NCI-H2196 treated with DMSO at 0.1 percent for 48 hours (cell line): ENCODE data around the gene HDAC3.
"Not testable (repeated sequence)": the region's sequence is repeated elsewhere in the genome, so short reads cannot be mapped to it uniquely, and the experiment has no call there.

Experiments
- DNase-seq: peaks from one replicate; lab custom pipeline; 2025; ENCODE audit not compliant: unreplicated experiment; lab: John Stamatoyannopoulos, UW

The HDAC3 gene

DNA sequence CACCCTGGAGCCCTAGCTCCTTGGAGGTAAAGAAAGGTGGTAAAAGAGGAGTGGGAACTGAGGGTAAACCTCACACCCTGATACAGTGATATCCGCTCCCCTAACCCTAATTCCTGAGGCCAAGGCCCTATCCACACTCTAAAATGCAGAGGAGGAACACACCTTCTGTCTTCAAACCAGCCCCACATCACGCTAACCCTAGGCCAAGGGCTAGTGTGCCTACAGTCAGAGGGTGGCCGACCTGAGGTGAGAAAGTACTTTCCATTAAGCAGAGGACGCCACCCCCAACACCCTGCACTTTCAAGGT, 590 bp downstream of the HDAC3 start:
- no peak for DNase-seq

DNA sequence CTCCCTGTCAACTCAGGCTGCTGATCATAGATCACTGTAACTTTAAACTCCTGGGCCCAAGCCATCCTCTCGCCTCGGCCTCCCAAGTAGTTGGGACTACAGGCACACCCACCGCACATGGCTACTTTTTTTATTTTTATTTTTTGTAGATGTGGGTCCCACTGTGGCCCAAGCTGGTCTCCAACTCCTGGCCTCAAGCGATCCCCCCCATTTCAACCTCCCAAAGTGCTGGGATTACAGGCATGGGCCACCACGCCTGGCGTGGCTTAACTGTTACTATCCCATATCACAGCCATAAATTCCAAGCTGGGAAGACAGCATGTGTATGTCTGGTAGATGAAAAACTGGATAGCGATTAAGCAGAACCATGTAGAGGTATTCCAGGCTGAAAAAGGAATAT, 1.0 kb downstream of the HDAC3 start:
- DNase-seq = no peak

DNA sequence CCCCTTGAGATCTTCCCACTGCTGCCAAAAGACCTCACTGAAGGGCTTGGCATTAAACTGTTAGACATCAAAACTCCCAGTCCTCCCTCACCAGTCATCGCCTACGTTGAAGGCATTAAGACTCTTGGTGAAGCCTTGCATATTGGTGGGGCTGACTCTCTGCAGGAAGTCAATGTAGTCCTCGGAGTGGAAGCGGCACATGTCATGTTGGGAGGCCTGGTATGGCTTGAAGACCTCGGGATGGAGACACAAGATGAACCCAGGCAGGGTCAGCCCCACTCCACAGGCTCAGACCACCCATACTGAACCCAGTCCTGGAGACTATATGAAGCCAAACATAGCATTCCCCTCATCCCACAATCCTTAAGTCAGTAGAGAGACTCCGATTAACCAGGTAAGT, 1.9 kb downstream of the HDAC3 start:
- DNase-seq = no peak

DNA sequence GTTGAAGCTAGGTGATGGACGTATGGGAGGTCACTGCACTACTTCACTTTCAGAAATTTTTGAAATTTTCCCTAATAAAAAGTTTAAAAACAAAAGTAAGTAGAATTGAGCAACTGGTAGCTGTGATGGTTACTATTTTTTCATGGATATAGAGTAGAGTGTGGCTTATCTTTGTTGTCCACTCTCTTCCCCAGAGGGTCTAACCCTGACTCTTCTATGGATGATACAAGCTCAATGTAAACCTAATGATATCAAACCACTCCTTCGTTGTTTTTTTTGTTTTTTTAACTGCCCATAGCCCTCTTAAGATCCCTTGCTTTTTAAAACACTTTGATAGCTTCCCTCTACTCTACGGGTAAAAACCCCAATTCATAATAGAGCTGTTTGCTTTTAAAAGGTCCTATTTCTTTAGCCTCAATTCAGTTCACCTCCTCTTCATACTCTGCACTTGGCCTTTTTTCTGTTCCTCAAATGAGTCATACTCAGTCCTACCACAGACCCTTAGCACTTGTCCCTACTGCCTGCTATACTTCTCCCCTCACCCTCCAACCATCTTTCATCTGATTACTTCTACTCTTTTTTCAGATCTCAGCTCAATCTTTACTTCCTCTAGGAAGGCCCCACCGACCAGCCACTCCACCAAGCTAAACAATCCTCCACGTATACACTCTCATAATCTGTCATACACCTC, 2.6 kb downstream of the HDAC3 start:
- no peak for DNase-seq

DNA sequence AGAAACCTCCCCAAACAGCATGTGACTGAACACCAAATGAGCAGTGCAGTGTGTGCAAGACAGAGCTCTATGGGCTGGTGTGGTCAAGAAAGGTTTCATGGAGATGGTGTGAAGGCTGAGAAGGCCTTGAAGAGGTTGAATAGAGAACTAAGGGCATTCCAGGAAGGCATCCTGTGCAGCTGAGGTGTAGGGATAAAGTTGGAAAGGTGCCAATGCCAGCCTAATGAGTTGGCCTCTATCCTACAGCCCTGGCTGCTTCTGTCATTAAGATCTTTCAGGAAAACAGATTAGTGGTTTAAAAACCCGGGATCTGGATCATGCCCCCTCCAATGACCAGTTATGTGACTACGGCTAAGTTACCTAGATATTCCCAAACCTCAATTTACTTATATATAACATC, 4.0 kb downstream of the HDAC3 start:
- DNase-seq = peak; percentile 2

DNA sequence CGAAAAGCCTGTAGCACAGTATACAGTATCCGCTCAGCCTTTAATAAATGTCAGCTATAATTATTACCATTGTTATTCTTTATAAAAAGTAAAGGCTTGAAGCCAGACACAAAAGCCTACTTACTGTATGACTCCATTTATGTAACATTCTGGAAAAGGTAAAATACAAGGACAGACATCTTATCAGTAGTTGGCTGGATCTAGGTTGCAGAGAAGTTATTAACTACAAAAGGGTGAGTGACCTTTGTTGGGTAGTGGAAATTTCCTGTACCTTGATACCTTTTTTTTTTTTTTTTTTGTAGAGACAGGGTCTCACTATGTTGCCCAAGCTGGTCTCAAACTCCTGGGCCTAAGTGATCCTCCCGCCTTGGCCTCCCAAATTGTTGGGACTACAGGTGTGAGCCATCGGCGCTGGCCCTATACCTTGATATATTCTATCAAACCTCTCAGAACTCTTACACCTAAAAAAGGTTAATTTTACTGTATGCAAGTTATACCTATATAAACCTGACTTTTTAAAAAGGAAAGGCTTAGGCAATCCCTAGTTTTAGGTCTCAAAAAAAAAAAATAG, 6.0 kb downstream of the HDAC3 start:
- no peak for DNase-seq

DNA sequence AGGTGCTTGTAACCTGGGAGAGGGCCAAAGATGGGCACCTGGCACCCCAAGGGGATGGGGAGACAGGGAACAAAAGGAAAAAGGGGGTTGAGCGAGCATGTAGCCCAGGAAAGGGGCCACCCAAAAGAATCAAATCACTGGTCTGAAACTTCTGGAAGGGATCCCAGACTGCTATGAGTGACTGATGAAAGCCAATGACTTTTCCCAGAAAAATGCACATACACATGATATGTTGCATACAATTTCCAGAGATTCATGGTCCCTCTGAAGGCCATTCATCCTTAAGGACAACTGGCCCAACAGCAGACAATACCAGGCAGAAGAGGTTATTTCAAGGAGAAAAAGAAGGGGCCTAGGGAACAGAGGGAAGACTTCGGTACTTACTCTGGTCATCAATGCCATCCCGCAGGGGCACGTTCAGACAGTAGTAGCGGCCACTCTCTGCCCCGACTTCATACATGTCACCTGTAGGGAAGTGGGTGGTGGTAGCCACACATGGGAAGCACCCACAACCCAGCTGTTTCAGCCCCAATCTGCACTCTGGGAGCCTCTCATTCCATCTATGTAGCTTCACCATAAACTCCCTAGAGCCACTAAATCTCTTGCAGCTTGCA, 8.4 kb downstream of the HDAC3 start:
- no peak for DNase-seq

DNA sequence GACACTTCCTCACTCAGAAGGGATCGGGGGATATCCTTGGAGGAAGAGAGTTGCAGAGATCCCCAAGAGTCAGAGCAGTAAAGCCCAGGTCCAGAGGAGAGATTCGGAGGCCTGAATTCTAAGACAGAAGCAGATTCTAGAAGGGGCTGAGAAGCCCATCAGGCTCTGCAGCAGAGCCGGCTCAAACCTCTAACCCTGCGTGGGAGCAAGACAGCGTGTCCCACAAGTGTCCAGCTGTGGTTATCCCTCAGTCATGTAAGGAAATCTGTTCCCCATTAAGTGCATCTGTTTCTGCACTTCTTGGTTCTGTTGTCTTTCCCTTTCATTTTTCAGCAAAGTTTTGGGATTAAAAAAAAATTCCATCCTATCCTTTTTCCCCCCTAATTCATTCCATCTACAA, 13.0 kb downstream of the HDAC3 start:
- DNase-seq = no peak

DNA sequence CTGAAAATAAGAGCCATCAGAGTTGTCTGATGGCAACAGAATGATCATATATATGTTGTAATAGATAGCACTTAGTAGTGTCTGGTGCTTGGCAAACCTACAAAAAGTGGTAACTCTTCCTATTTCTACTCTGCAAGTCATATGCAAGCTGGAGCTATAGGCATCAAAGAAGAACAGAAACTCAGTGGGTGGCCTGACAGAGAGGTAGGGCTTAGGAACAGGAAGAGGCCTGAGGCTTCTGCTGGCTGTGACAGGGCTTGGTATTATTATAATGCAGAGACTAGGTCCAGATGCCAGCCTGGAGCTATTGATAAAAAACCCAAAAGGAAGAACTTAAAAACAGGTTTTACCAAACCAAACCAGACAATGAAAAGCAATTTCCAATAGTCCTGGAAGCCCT, 13.5 kb downstream of the HDAC3 start:
- no peak for DNase-seq

DNA sequence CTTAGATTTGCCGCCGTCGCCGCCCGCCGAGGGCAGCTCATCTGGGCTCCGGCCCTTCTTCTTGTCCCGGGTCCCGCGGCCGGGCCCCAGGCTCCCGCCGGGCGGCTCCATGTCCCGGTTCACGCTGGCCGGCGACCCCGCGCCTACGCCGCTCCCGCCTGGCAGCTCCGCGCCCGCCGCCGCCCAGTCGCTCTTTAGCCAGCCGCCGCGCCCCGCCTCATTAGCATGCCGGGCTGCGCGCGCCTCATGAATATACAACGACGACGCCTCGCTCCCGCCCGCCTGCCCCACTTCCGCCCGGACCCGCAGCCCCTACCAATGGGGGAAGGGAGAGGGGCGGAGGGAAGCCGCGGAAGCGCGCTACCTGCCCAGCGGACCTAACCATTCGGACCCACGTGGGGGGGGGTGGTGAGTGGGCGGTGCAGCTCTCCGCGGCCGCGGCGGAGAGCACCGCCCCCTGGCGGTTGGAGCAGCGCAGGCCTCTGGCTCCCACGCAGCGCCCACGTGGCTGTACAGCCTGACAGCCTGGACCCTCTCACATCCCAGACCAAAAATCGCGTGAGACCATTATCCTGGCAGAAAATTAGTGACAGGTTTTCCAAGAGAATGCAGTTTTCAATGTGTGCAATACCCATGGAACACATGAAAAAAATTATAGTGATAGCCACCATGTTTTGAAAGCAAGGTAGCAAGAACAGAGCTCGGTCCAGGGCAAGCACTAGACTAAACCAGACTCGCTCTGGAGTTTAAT, 17.7 kb downstream of the HDAC3 start, which contains the start of gene DIAPH1:
Gene DIAPH1 (minus strand): TSS at position 197 of the 751 bp plus-strand sequence. CDS start 86 bp downstream, at position 111.
- DNase-seq = peak; percentile 96

DNA sequence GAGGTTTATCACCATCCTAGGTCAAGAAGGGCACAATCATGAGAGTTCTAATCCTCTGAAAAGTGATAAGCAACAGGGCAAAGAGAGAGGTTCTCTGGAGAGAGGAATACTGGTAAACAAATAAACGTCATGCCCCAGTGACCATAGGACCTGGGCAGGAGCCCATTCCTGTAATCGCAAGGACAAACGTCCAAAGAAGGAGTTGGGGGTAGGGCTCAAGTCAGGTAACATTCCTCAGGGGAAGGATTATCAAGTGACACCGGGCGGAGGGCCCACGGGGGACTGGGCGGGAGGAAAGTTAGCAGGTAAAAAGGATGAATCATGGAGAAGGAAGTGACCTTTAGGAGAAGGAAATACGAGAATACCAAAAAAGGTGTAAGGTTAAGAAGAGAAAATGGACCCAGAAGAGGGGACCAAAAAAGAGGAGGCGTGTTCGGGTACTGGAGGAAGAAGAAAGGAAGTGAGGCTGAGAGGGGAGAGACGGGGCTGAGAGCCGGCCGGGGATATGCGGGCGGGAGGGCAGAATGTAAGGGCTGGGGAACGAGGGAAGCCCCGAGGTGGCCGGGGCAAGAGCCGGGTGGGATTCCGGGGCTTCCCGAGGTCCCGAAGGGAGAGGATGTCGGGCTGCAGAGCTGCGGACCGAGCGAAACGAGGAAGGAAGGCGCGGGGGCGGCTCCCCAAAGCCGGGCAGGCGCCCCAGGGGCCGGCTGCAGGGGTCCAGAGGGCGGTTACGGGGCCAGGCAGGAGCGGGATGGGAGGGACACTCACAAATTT, 18.4 kb downstream of the HDAC3 start:
- peak; percentile 57 for DNase-seq

DNA sequence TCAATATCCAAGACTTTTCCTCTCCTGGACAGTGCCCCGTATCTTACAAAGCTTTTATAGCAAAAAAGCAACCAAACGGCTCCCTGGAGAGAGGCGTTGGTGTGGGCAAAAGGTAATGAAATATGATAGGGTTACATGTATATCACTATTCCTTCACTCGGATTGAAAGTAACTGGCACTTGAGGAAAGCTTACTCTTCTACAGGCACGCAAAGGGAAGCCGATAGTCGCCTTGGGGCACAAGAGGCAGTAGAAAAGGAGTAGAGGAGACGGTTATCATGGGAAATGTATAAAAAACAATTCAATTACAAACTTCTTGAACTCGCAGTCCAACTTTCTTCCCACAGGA, 19.0 kb downstream of the HDAC3 start:
- DNase-seq = no peak

DNA sequence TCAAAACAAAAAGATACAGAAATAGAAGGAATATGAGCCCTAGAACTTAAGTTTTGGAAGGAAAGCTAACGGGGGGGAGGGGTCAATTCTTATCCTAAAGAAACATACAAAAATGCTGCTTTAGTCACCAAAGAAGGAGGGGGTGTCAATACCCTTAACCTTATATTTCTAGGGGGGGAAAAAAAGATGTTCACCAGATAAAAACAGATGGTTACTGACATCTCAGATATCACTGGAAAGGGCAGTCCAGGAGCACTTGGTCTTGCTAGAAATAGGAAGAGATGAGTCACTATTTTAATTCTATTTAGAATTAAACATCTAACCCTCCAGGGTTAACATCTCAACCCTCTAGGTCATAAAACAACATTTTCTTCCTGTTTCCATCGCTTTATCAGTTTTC, 19.5 kb downstream of the HDAC3 start:
- no peak for DNase-seq

DNA sequence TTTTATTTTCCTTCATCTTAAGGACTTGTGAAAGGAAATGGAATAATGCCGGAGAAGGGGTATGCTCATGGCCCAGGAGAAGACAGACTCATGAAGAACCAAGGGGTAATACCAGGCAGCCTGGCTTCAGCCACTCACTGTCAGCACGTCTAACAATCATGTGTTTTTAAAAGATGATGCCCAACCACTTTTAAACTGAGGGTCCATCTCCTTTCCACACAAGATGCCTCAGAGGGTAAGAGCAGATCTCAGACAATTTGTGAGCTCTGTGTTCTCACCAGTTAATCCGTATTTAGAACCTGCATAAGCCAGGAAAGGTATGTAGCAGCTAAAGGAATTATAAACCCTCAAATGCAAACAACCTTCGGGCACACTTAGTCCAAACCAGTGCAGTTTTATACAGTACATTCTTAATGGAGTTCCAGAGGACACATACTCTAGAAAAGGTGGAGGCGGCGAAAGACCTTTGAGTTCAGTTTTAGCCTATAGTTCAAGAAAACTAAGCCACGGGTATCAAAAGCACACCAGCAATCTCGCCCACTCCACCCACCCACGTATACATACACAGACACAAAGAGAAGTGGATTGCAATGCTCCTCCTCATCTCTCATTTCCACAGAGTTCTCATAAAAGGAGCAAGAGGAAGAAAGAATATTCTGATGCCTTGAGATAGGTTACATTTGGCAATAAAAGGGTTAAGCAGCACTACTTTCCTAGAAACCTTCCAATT, 20.5 kb downstream of the HDAC3 start:
- no peak for DNase-seq

DNA sequence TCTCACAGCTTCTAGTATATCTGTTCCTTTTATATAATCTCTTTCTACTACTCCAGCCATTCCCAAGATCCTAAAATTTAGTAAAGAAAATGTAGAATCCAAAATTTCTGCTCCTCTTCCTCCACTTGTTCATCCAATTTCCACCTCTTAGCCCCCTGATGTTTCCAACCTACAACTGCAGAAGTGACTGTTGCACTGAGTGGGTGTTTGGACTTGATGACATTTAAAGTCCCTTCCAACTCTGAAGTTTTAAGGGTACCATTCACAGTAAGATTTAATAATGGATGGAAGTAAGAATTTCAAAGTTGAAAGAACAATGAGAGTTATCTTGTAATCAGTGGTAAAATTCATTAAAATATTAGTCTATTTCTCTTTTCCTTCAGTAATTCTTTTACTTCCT, 23.3 kb downstream of the HDAC3 start:
- DNase-seq = no peak

DNA sequence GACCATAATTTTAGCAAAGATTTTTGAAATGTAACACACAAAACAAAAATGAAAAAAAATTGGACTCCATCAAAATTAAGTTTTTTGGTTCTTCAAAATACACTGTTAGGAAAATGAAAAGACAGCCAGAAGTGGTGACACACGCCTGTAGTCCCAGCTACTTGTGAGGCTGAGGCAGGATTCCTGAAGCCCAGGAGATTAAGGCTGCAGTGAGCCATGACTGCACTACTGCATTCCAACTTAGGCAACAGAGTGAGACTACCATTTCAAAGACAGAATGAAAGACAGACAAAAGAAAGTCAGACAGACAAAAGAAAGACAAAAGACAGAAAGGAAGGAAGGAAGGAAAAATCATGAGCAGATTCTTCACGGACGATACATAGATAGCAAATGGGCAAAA, 25.4 kb downstream of the HDAC3 start:
- no peak for DNase-seq

DNA sequence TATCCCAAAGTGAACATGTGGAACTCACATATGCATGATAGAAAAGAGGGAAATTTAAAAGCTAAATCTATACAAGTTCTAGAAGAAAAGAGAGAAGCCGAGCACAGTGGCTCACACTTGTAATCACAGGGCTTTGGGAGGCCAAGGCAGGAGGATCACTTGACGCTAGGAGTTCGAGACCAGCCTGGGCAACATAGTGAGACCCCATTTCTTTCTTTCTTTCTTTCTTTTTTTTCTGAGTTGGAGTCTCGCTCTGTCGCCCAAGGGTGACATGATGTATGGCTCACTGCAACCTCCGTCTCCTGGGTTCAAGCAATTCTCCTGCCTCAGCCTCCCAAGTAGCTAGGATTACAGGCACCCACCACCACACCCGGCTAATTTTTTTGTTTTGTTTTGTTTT, 26.7 kb downstream of the HDAC3 start:
- not testable (repeated sequence) for DNase-seq

DNA sequence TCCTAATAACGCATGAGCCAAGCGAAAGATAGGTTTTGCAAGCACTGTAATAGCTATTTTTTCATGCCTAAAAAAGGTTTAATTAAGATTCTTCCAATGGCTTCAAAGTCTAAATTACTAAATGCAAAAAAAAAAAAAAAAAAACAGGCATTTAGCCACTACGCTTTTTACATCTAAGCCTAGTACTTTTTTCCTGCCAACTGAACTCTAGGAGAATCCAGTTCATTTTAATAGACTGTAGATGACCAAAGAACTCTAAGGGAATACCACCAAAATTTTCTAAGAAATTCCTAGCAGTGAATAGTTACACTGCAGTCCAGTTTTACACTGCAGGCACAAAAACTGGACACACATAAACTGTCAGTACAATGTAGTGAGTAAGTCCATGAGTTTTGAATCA, 27.6 kb downstream of the HDAC3 start:
- no peak for DNase-seq

DNA sequence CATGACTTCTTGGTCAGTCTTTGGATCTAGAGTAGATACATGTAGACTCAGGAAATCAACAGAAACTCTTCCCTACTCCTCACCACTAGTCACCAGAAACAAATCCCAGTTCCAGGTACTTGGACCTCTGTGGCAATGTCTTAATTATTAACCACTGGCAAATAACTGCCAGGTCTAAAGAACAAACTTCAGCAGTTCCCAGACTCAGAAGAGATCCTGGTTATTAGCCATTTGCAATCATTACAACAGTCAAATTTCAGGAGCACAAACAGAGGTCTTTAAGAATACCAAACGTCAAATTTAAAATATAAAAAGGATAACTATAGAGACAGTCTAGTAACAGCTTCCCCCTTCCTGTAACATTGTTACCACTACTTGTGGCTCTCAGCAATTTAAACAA, 28.1 kb downstream of the HDAC3 start:
- no peak for DNase-seq

DNA sequence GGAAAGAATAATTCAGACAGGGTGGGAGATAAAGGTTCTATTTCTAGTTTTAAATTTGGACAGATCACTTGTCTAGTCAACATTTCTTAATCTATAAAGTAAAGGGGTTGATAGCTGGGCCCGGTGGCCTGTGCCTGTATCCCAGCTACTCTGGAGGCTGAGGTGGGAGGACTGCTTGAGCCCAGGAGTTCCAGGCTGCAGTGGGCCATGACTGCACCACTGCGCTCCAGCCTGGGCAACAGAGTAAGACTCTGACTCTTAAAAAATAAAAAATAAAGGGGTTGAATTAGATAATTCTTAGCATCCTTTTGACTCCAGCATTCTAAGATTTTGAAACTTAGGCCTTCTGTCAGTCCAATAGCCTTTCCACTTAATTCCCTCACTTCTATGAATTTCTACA, 28.6 kb downstream of the HDAC3 start:
- no peak for DNase-seq
